B cell (primary cell): ENCODE data around the gene CDK2. TPM values are rescaled to one million over a fixed set of nuclear protein-coding genes. Genes with fewer than 3 reads are reported as not detected.

Experiments used
- ATAC-seq: fragments of 200-7000 bp; cut with Tn5 transposase; one replicate; pipeline ENCODE4 v1.10.0; 2021; ENCODE audit warnings: low read depth, mild to moderate bottlenecking, moderate number of reproducible peaks, moderate library complexity
- CTCF ChIA-PET: fragments of 350-600 bp; sonication (Branson Sonifier 250); formaldehyde crosslinking; loops from one replicate; lab custom pipeline; 2021; ENCODE audit warnings: antibody characterized with exemption, inconsistent platforms; lab: Charles Lee
- POLR2A ChIA-PET: fragments of 350-600 bp; sonication (Branson Sonifier 250); formaldehyde crosslinking; loops from one replicate; lab custom pipeline; 2021; ENCODE audit warnings: antibody characterized with exemption; lab: Charles Lee
- DNase-seq: peaks from one replicate; pipeline ENCODE4 v3.0.0; 2013
- H2AFZ ChIP-seq: 2 replicates; pipeline ENCODE4 v1.6.1; 2012; ENCODE audit warnings: mild to moderate bottlenecking, low read depth, low read length; ENCODE audit not compliant: insufficient read depth, poor library complexity, severe bottlenecking
- H3K27ac ChIP-seq, 2 donors: 1 replicate in 1 of 2; 2 replicates in 1 of 2; pipeline ENCODE4 v1.5.1; 2012 to 2013; ENCODE audit warnings: low read length in 2 of 2, mild to moderate bottlenecking in 2 of 2, moderate library complexity in 1 of 2
- H3K27me3 ChIP-seq, 4 experiments: fragments of 200-600 bp in 1 of 4; sonication (generic) in 1 of 4; replicated peaks in 1 of 4; 1 replicate in 2 of 4; 2 replicates in 2 of 4; pipeline versions ENCODE4 v1.6.1 to v1.7.0; 2013 to 2016; ENCODE audit warnings: low read length in 3 of 4, mild to moderate bottlenecking in 2 of 4, mixed read lengths in 1 of 4, moderate library complexity in 1 of 4; ENCODE audit not compliant: insufficient read depth in 4 of 4, control insufficient read depth in 3 of 4; ENCODE audit errors: control extremely low read depth in 1 of 4
- H3K36me3 ChIP-seq, 2 experiments: replicated peaks in 1 of 2; 1 replicate in 1 of 2; 2 replicates in 1 of 2; pipeline versions ENCODE4 v1.6.1 to v1.7.1; 2013; ENCODE audit warnings: low read length in 1 of 2; ENCODE audit not compliant: insufficient read depth in 2 of 2, control insufficient read depth in 1 of 2; ENCODE audit errors: control extremely low read depth in 1 of 2, extremely low read depth in 1 of 2
- H3K4me1 ChIP-seq, 2 donors: fragments of 200-600 bp in 1 of 2; sonication (generic) in 1 of 2; 1 replicate in 1 of 2; 2 replicates in 1 of 2; pipeline versions ENCODE4 v1.5.1 to v1.6.1; 2013 to 2017; ENCODE audit warnings: low read length in 2 of 2; ENCODE audit not compliant: control insufficient read depth in 2 of 2, insufficient read depth in 2 of 2
- H3K4me2 ChIP-seq: replicated peaks from 2 replicates; pipeline ENCODE3; 2012; ENCODE audit warnings: mild to moderate bottlenecking, low read depth, low read length; ENCODE audit not compliant: poor library complexity, severe bottlenecking
- H3K4me3 ChIP-seq, 5 experiments: fragments of 200-600 bp in 1 of 5; sonication (generic) in 1 of 5; 1 replicate in 3 of 5; 2 replicates in 2 of 5; pipeline versions ENCODE4 v1.5.1 to v1.7.0; 2011 to 2016; ENCODE audit warnings: low read length in 4 of 5, mild to moderate bottlenecking in 4 of 5, low read depth in 2 of 5, control low read depth in 1 of 5, moderate library complexity in 1 of 5; ENCODE audit not compliant: insufficient read depth in 1 of 5; ENCODE audit errors: control extremely low read depth in 1 of 5, extremely low read depth in 1 of 5
- H3K79me2 ChIP-seq: fragments of 200-600 bp; sonication (generic); one replicate; pipeline ENCODE4 v1.6.0; 2016; ENCODE audit warnings: low read length; ENCODE audit not compliant: control insufficient read depth, insufficient read depth
- H3K9ac ChIP-seq: fragments of 200-600 bp; sonication (generic); 2 replicates; pipeline ENCODE4 v1.6.1; 2017; ENCODE audit warnings: mild to moderate bottlenecking, low read length, moderate library complexity
- H3K9me3 ChIP-seq, 3 donors: one replicate each; pipeline versions ENCODE4 v1.6.1 to v1.7.1; 2013; ENCODE audit warnings: low read length in 2 of 3; ENCODE audit not compliant: control insufficient read depth in 2 of 3, insufficient read depth in 1 of 3; ENCODE audit errors: control extremely low read depth in 1 of 3
- H4K20me1 ChIP-seq: 2 replicates; pipeline ENCODE4 v1.6.0; 2012; ENCODE audit warnings: mild to moderate bottlenecking, low read length; ENCODE audit not compliant: insufficient read depth, control insufficient read depth, poor library complexity, severe bottlenecking
- H3K27ac Mint-ChIP-seq: one replicate; pipeline ENCODE4 v1.8.0; 2021; ENCODE audit warnings: mixed read lengths
- H3K27me3 Mint-ChIP-seq: one replicate; pipeline ENCODE4 v1.8.0; 2021; ENCODE audit warnings: mixed read lengths
- H3K4me1 Mint-ChIP-seq: one replicate; pipeline ENCODE4 v1.8.0; 2021; ENCODE audit warnings: mixed read lengths
- H3K4me3 Mint-ChIP-seq: one replicate; pipeline ENCODE4 v1.8.0; 2021; ENCODE audit warnings: mixed read lengths
- H3K9me3 Mint-ChIP-seq: one replicate; pipeline ENCODE4 v1.8.0; 2022; ENCODE audit warnings: mixed read lengths; ENCODE audit not compliant: insufficient read depth
- CTCF ChIP-seq: fragments of 200-600 bp; IDR thresholded peaks from one replicate; pipeline ENCODE4 v1.8.0; 2022; ENCODE audit warnings: antibody characterized with exemption, mild to moderate bottlenecking
- EZH2 ChIP-seq: IDR thresholded peaks from 2 replicates; pipeline ENCODE4 v1.6.1; 2012; ENCODE audit warnings: borderline replicate concordance, low read depth, mild to moderate bottlenecking, moderate library complexity, low read length; ENCODE audit not compliant: insufficient read depth, poor library complexity, severe bottlenecking
- WGBS: methylation state at CpG from one replicate; pipeline ENCODE4 v1.1.5; 2013; ENCODE audit warnings: missing lambda C conversion rate; ENCODE audit not compliant: insufficient coverage; 5-methylcytosine and 5-hydroxymethylcytosine counted together
- intact Hi-C: fragments of 100-400 bp; cut with micrococcal nuclease; formaldehyde crosslinking; loops from one replicate; pipeline ENCODE4 v1.10.0; 2022
- polyA plus RNA-seq: library from polyadenylated mRNA; depleted of rRNA; stranded (reverse); fragments of >200 nt; gene quantifications from 2 replicates; pipeline ENCODE4 v1.2.3, GENCODE V29; 2012
- total RNA-seq, 2 donors: library from RNA; stranded (reverse); fragments of 120-200 nt in 1 of 2; gene quantifications; 1 replicate in 1 of 2; 2 replicates in 1 of 2; pipeline versions ENCODE4 v1.2.3 to v1.2.4, GENCODE V29; 2013 to 2022

Gene CDK2
- total and polyA plus RNA-seq, 2 donors (not counting 1 experiment from before 2014, with no cell fraction given) = 10.8 to 32.8 TPM

GRCh38 chr12:55925371-55925770 is 41.3 kb upstream of the CDK2 start:
- Histone ChIP-seq H2AFZ (no peak overlapping the region), H3K36me3 (peaks cover 1 to 27% of the 10 kb centered on the region in 2 experiments), H3K4me2 (no peak overlapping the region), H3K4me3 (no peak overlapping the region), H3K9me3 (no peaks in the 10 kb centered on the region), H4K20me1 (peaks cover 4% of the 10 kb centered on the region), H3K27me3 (no peaks in the 10 kb centered on the region), H3K4me1 (peaks cover 23 to 33% of the 10 kb centered on the region in 2 donors), H3K79me2 (peaks cover 56% of the 10 kb centered on the region), H3K27ac (peak overlapping the region in 1 of 2 donors; percentile 2), H3K9ac (no peak overlapping the region)
- ATAC-seq (no peak), DNase-seq (no peak)
- H3K27me3 Mint-ChIP-seq = no peaks in the 10 kb centered on the region
- ChIA-PET CTCF (interaction anchor here (0.8 to 10.3 kb wide), 15 partner anchors 8 to 236 kb away, joined by 3 to 155 read pairs (median 7); partner anchors contain the start of genes DNAJC14, ORMDL2, RAB5B and SARNP), POLR2A (no interaction called here)
- peaks cover 45% of the 10 kb centered on the region for H3K4me1 Mint-ChIP-seq
- intact Hi-C loops = loop anchor here (5.0 to 10.0 kb wide), 4 partner anchors 192 to 762 kb away; partner anchors contain the start of genes PTGES3, RPL41 and ZC3H10
- H3K9me3 Mint-ChIP-seq = no peaks in the 10 kb centered on the region
- 87% methylated on average over 3 of the region's 4 CpGs for WGBS
- H3K4me3 Mint-ChIP-seq = peak overlapping the region; percentile 94
- H3K27ac Mint-ChIP-seq = peak overlapping the region; percentile 97
- TF ChIP-seq CTCF (no peak), EZH2 (no peak)
